ENCODE data around the gene MTR. TPM values are rescaled to one million over a fixed set of nuclear protein-coding genes. Genes with fewer than 3 reads are reported as not detected.

MTR gene
- total and polyA plus RNA-seq, 2 experiments from 2014 or later = 23.9 to 61.7 TPM

DNA sequence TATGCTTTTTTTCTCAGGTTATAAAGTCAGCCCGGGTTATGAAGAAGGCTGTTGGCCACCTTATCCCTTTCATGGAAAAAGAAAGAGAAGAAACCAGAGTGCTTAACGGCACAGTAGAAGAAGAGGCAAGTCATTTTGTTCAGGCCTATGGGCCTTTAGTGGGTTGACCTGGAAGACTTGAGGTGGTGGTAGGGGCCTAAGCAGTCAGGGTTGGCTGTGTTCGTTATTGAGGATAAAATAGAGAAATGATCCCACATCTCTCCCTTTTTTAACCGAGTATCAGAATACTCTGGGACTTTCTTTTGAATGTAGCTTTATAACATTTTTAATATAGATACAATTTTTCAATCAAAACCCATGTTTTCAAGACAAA lies 67.1 kb downstream of the MTR start:
- DNase-seq (ENCODE audit: low read depth in 1 of 2, low spot score in 1 of 2) = no peak
- TF ChIP-seq, protein P1, sequence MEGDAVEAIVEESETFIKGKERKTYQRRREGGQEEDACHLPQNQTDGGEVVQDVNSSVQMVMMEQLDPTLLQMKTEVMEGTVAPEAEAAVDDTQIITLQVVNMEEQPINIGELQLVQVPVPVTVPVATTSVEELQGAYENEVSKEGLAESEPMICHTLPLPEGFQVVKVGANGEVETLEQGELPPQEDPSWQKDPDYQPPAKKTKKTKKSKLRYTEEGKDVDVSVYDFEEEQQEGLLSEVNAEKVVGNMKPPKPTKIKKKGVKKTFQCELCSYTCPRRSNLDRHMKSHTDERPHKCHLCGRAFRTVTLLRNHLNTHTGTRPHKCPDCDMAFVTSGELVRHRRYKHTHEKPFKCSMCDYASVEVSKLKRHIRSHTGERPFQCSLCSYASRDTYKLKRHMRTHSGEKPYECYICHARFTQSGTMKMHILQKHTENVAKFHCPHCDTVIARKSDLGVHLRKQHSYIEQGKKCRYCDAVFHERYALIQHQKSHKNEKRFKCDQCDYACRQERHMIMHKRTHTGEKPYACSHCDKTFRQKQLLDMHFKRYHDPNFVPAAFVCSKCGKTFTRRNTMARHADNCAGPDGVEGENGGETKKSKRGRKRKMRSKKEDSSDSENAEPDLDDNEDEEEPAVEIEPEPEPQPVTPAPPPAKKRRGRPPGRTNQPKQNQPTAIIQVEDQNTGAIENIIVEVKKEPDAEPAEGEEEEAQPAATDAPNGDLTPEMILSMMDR (IDR thresholded peaks at IDR 0.05; ENCODE audit: low read depth, low read length) = no peak
- peaks cover 13% of the 10 kb centered on the region for H3K4me1 ChIP-seq (ENCODE audit: low read depth)
- H3K4me3 ChIP-seq = no peak overlapping the region
- peak overlapping the region; percentile 49 for H3K27ac ChIP-seq
- H3K9me3 ChIP-seq (ENCODE audit: low read depth) = no peaks in the 10 kb centered on the region
- no peaks in the 10 kb centered on the region for H3K27me3 ChIP-seq
- peaks cover 25% of the 10 kb centered on the region for H3K36me3 ChIP-seq

DNA sequence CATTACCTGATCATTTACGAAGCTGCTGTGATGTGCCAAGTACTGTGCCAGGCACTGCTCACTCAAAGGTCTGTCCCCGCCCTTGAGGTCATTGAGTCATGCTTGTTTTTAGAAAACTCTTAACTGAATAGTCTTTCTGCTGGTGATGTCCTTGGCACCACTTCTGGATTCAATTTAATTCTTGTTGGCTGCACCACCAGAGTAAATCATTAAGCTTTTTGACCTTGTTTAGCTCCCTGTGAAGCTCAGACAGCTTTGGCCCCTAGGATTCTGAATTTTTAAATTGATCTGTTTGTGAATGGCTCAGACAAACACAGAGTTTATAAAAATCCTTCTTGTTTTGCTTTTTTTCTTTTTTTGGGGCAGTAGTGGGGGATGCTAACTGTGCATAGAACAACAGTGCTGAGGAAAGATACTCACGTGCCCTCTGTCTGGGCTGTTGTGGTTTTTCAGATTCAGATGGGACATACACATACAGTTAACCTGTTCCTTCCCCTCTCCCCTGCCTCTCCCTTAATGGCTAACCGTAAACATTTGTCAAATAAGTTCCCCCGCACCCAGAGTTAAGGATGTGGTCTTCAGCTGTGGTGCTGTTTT lies 67.6 kb downstream of the MTR start:
- H3K4me3 ChIP-seq = no peak overlapping the region
- peak overlapping the region; percentile 19 for H3K27ac ChIP-seq
- no peak for DNase-seq (ENCODE audit: low read depth in 1 of 2, low spot score in 1 of 2)
- TF ChIP-seq, protein P1 (IDR thresholded peaks at IDR 0.05; ENCODE audit: low read depth, low read length) = no peak
- H3K27me3 ChIP-seq = no peaks in the 10 kb centered on the region
- H3K4me1 ChIP-seq (ENCODE audit: low read depth) = peaks cover 13% of the 10 kb centered on the region
- H3K36me3 ChIP-seq = peaks cover 25% of the 10 kb centered on the region
- no peaks in the 10 kb centered on the region for H3K9me3 ChIP-seq (ENCODE audit: low read depth)

DNA sequence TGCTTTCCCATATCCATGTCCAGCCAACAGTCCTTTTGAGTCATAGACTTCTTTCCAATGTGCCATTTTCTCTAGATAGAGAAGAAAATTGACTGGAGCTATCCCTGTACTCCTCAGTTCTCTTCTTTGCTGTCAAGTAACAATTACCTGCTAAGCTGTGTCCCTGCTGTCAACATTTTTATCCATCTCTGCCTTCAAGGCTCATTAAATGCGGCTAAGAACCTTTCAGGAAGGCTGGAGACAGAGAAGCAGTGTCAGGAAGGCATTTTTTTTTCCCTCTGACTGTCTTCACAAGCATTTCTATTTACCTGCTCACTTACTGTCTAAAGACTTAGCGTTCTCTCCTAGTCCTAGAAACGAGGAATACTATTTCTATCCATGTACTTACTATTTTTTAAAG lies 69.1 kb downstream of the MTR start:
- no peaks in the 10 kb centered on the region for H3K9me3 ChIP-seq (ENCODE audit: low read depth)
- peak overlapping the region; percentile 13 for H3K27ac ChIP-seq
- TF ChIP-seq, protein P1 (IDR thresholded peaks at IDR 0.05; ENCODE audit: low read depth, low read length) = no peak
- peaks cover 25% of the 10 kb centered on the region for H3K36me3 ChIP-seq
- peaks cover 13% of the 10 kb centered on the region for H3K4me1 ChIP-seq (ENCODE audit: low read depth)
- H3K27me3 ChIP-seq = no peaks in the 10 kb centered on the region
- no peak overlapping the region for H3K4me3 ChIP-seq
- DNase-seq (ENCODE audit: low read depth in 1 of 2, low spot score in 1 of 2) = no peak

DNA sequence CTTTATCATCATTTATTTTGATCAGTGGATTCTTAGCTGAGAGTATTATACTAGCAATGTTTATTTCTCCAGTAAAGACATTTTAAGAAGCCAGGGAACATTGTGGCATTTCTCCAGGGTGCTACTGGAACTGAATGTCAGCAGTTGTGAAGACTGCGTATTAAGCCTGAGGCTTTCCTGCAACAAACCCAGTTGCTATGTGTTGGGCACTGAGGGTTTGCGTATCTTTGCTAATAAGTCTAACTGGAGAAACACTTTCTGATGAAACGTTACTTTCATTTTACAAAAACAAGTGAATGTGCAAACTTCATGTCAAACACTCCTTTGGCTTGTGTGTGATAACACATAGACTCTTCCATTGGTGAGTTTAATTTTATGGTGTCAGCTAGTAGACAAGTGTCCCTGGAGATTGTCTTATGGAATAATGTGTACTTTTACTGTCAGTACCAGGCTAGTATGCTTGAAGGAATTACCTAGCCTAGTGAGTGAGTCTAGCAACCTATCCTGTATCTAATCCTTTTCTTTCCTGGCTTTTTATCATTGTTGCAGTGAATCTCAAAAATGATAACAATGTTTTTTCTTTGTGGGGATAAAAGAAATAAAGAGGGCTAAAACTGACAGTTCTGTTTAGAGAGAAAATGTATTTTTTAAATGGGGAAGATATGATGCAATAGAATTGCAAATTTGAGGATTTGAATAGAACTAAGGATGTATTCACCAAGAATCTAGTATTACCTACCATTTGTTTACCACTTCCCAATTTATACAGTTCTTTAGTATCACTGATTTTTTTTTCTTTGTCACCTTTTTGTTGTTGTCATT lies 70.1 kb downstream of the MTR start:
- Histone ChIP-seq H3K36me3 (peaks cover 23% of the 10 kb centered on the region), H3K9me3 (ENCODE audit: low read depth) (no peaks in the 10 kb centered on the region), H3K27ac (no peak overlapping the region), H3K4me3 (no peak overlapping the region), H3K4me1 (ENCODE audit: low read depth) (peaks cover 10% of the 10 kb centered on the region), H3K27me3 (no peaks in the 10 kb centered on the region)
- TF ChIP-seq, protein P1 (IDR thresholded peaks at IDR 0.05; ENCODE audit: low read depth, low read length) = no peak
- DNase-seq (ENCODE audit: low read depth in 1 of 2, low spot score in 1 of 2) = no peak

DNA sequence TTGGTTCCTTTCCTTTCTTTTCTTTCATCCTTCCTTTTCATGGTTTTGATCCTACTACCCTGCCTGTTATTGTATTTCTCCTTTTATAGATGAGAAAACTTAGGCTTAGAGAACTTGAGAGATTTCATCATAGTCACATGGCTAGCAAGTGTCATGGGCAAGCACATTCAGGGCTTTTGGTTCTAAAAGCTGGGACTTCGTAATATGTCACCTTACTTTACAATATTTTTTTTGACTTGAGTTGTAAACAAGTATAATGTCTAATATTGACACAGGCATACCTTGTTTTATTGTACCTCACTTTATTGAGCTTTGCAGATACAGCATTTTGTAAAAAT lies 70.7 kb downstream of the MTR start:
- peaks cover 18% of the 10 kb centered on the region for H3K36me3 ChIP-seq

More for the DNA sequence above, 70.7 kb downstream of the MTR start:
- TF ChIP-seq, protein P1 (IDR thresholded peaks at IDR 0.05; ENCODE audit: low read depth, low read length) = no peak
- H3K9me3 ChIP-seq (ENCODE audit: low read depth) = no peaks in the 10 kb centered on the region
- H3K27me3 ChIP-seq = no peaks in the 10 kb centered on the region
- H3K4me1 ChIP-seq (ENCODE audit: low read depth) = peaks cover 10% of the 10 kb centered on the region
- DNase-seq (ENCODE audit: low read depth in 1 of 2, low spot score in 1 of 2) = no peak
- no peak overlapping the region for H3K4me3 ChIP-seq
- H3K27ac ChIP-seq = no peak overlapping the region
